ENCODE data around the gene NBPF1. TPM values are rescaled to one million over a fixed set of nuclear protein-coding genes. Genes with fewer than 3 reads are reported as not detected.
"Not testable (repeated sequence)": the region's sequence is repeated elsewhere in the genome, so short reads cannot be mapped to it uniquely, and the experiment has no call there.

NBPF1 gene
- polyA plus RNA-seq, 1 experiment: 36.6 TPM

DNA sequence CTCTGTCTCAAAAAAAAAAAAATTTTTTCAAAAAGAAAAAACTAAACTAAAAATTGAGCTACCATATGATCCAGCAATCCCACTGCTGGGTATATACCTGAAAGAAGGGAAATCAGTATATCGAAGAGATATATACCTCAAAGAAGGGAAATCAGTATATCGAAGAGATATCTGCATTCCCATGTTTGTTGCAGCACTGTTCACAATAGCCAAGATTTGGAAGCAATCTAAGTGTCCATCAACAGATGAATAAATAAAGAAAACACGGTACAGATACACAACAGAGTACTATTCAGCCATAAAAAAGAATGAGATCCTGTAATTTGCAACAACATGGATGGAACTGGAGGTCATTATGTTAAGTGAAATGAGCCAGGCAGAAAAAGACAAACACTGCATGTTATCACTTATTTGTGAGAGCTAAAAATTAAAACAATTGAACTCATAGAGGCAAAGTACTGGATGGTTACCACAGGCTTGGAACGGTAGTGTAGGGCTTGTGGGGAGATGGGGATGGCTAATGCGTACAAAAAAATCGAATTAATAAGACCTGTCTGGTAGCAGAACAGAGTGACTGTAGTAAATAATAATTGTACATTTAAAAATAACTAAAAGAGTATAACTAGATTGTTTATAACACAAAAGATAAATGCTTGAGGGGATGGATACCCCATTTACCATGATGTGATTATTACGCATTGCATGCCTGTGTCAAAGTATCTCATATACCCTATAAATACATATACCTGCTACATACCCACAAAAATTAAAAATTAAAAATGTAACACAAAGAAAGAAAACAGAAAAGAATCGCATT is 28.0 kb upstream of the NBPF1 start:
- H3K9me3 ChIP-seq (ENCODE audit: control insufficient read depth, insufficient read depth, low read length); POLR2A ChIA-PET; H3K27me3 ChIP-seq (ENCODE audit: control insufficient read depth, insufficient read depth, low read length); H3K27ac ChIP-seq (ENCODE audit: low read depth, low read length); H3K4me3 ChIP-seq (ENCODE audit: low read depth, low read length); DNase-seq (ENCODE audit: low read depth, low spot score): not testable (repeated sequence)
- CTCF ChIA-PET: interaction anchor here (0.6 to 1.1 kb wide), 2 partner anchors 16 to 21 kb away, joined by 4 to 7 read pairs; no protein-coding TSS in a partner anchor

DNA sequence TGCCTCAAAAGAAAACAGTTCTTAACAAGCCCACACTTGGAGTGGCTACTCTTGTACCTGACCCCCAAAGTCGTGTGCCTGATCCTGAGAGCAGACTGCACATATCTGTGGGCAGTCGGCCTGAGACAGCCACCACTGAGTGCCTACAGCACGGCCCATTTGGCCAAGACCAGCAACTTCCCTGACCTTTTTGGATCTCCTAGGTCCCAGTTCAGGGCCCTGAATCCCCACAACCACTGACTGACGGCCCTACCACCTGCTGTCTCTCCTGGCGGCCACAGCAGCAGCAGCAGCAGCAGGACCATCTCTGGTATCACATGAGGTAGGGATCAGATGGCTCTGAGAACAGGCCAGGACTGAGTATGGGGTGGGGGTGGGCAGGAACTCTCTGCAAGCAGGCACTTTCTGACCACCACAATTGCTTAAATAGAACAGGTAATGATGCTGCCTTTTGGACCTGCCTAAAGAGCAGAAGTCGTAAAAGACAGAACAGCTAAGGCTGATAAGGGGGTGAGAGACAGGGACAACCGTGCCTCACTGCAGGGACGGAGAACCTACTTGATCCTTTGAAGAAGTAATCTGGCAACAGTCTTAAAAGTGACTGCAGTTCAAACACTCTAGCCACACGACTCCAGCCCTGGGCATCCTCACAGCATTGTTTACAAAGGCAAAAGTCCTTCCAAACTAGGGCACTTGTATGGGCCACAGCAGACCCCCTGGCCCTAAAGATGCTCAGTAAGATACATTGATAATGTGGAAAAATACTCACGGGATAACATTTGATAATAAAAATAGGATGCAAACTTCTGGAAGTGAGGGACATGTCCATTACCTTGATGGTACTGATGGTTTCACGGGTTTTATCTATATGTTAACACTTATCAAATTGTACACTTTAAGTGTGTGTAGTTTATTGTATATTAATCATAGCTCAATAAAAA is 26.0 kb upstream of the NBPF1 start:
- H3K4me3 ChIP-seq (ENCODE audit: low read depth, low read length); H3K9me3 ChIP-seq (ENCODE audit: control insufficient read depth, insufficient read depth, low read length); H3K27ac ChIP-seq (ENCODE audit: low read depth, low read length); POLR2A ChIA-PET; DNase-seq (ENCODE audit: low read depth, low spot score); H3K27me3 ChIP-seq (ENCODE audit: control insufficient read depth, insufficient read depth, low read length): not testable (repeated sequence)
- CTCF ChIA-PET: interaction anchor here (1.5 kb wide), 1 partner anchor 18 kb away, joined by 7 read pairs; no protein-coding TSS in a partner anchor

DNA sequence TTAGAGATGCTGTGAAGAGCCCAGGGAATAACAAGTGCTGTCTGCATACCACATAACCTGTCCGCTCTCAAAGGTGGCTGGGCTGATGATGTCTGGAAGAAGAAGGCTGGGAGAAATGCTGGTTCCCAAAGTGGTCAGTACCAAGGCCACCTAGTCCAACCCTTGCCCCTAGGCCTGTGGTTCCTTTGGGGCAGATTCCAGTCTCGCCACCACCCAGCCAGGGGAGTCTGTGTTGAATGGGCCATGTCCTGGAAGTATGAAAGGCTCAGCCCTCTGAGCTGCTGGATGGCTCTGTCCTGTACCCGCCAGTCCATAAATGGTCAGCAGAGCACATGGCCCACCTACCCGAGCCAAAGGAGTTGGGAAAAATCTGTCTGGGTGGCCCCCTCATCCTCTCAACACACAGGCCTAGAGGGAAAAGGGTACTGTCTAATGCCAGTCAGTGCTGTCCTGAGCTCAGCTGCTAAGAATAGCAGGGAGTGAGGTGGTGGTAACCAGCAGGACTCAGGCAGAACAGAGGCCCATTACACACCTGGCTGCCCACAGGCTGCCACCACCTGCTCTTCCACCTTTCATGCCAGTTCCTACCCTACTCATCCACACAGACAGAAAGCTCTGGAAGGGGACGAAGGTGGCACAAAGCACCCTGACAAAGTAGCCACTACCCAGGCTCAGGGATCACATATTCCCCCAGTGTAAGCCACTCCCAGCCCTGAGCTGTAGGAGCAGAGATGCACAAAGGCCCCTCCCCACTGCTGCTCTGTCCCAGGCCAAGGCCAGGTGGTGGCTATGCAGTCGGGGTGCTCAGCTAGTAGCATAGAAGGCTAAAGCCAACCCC is 24.8 kb upstream of the NBPF1 start:
- DNase-seq (ENCODE audit: low read depth, low spot score); POLR2A ChIA-PET; H3K27ac ChIP-seq (ENCODE audit: low read depth, low read length); H3K4me3 ChIP-seq (ENCODE audit: low read depth, low read length); H3K27me3 ChIP-seq (ENCODE audit: control insufficient read depth, insufficient read depth, low read length); H3K9me3 ChIP-seq (ENCODE audit: control insufficient read depth, insufficient read depth, low read length): not testable (repeated sequence)
- CTCF ChIA-PET: interaction anchor here (1.5 kb wide), 1 partner anchor 17 kb away, joined by 7 read pairs; no protein-coding TSS in a partner anchor

DNA sequence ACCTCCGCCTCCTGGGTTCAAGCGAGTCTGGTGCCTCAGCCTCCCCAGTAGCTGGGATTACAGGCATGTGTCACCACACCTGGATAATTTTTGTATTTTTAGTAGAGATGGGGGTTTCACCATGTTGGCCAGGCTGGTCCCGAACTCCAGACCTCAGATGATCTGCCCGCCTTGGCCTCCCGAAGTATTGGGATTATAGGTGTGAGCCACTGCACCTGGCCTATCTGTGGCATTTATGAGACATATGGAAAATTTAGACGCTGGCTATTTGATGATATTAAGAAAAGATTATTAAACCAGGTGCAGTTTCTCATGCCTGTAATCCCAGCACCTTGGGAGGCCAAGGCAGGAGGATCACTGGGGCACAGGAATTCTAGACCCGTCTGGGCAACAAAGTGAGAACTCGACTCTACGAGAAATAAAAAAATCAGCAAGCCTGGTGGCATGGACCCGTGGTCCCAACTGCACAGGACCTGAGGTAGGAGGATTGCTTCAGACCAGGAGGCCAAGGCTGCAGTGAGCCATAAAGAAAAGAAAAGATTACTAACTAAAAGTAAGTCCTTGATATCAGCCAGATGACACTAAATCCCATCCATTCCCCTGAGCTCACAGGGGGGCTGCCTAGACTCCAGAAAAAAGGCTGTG is 23.3 kb upstream of the NBPF1 start:
- POLR2A ChIA-PET; H3K4me3 ChIP-seq (ENCODE audit: low read depth, low read length); DNase-seq (ENCODE audit: low read depth, low spot score); H3K9me3 ChIP-seq (ENCODE audit: control insufficient read depth, insufficient read depth, low read length); H3K27me3 ChIP-seq (ENCODE audit: control insufficient read depth, insufficient read depth, low read length); CTCF ChIA-PET: not testable (repeated sequence)
- H3K27ac ChIP-seq (ENCODE audit: low read depth, low read length): peak overlapping the region; percentile 3

DNA sequence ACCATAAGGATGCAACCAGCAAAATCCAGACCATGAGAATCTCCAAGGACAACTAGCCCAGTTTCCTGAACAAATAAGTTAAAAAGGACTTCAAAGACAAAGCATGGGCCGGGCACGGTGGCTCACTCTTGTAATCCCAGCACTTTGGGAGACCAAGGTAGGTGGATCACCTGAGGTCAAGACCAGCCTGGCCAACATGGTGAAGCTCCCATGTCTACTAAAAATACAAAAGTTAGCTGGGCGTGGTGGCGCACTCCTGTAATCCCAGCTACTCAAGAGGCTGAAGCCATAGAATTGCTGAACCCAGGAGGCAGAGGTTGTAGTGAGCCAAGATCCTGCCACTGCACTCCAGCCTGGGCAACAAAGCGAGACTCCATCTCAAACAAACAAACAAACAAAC is 22.6 kb upstream of the NBPF1 start:
- H3K27ac ChIP-seq (ENCODE audit: low read depth, low read length); DNase-seq (ENCODE audit: low read depth, low spot score); H3K27me3 ChIP-seq (ENCODE audit: control insufficient read depth, insufficient read depth, low read length); POLR2A ChIA-PET; H3K4me3 ChIP-seq (ENCODE audit: low read depth, low read length); H3K9me3 ChIP-seq (ENCODE audit: control insufficient read depth, insufficient read depth, low read length): not testable (repeated sequence)
- CTCF ChIA-PET: interaction anchor here (1.6 kb wide), 2 partner anchors 11 to 15 kb away, joined by 10 read pairs; no protein-coding TSS in a partner anchor

DNA sequence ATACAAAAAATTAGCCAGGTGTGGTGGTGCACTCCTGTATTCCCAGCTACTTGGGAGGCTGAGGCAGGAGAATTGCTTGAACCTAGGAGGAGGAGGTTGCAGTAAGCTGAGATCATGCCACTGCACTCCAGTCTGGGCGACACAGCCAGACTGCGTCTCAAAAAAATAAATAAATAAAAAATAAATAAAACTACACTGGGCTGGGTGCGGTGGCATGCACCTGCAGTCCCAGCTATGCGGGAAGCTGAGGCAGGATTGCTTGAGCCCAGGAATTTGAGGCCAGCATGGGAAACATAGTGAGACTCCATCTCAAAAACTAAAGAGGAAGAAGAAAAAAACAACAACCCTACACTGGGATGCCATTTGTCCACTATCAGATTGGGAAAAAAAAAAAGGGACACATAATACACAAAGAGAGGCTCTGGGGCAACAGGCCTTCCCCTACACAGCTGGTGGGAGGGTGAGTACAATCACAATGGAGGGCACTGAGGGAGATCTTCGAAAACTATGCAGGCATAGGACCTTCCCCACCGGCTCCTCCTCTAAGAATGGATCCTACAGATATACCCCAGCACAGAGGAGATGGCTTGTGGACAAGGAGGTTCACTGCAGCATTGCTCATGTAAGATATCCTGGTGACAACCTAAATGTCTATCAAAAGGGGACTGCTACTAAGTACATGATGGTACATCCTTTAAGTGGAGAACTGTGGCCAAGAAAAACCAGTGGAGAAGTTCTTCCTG is 20.3 kb upstream of the NBPF1 start:
- DNase-seq (ENCODE audit: low read depth, low spot score); POLR2A ChIA-PET; H3K27ac ChIP-seq (ENCODE audit: low read depth, low read length); H3K4me3 ChIP-seq (ENCODE audit: low read depth, low read length); H3K27me3 ChIP-seq (ENCODE audit: control insufficient read depth, insufficient read depth, low read length); H3K9me3 ChIP-seq (ENCODE audit: control insufficient read depth, insufficient read depth, low read length): not testable (repeated sequence)
- CTCF ChIA-PET: interaction anchor here (1.5 to 4.5 kb wide), 2 partner anchors 9 to 13 kb away, joined by 3 to 18 read pairs; no protein-coding TSS in a partner anchor

DNA sequence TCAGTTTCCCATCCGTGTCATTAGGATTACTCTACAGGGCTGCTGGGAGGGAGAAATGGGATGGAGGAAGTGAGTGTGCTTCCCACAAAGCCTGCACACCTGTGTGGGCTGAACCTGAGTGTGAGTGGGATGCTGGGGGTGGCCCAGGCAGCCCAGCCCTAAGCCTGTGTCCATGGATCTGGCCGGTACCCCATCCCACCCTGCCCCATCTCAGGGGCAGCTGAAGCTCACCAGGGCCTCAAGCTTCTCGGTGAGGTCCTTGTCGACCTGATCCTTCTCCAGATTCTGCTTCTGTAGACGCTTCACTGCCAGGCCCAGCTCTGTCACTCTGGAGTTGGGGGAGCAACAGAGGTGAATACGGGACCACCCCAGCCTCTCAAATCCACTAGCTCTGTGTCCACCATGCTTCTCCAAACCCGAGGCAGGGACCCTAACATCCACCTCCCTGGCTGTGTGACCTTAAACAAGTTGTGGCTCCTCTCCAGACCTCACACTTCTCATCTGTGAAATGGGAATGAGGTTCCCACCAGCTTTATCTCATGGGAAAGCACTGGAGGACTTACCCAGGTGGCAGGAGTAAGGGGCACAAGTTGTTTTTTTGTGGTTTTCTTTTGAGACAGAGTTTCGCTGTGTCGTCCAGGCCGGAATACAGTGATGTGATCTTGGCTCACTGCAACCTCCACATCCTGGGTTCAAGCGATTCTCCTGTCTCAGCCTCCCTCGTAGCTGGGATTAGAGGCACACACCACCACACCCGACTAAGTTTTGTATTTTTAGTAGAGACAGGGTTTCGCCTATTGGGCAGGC is 18.9 kb upstream of the NBPF1 start:
- POLR2A ChIA-PET; H3K4me3 ChIP-seq (ENCODE audit: low read depth, low read length); H3K27ac ChIP-seq (ENCODE audit: low read depth, low read length); H3K9me3 ChIP-seq (ENCODE audit: control insufficient read depth, insufficient read depth, low read length); DNase-seq (ENCODE audit: low read depth, low spot score); H3K27me3 ChIP-seq (ENCODE audit: control insufficient read depth, insufficient read depth, low read length): not testable (repeated sequence)
- CTCF ChIA-PET: interaction anchor here (1.5 to 4.5 kb wide), 2 partner anchors 8 to 11 kb away, joined by 3 to 18 read pairs; no protein-coding TSS in a partner anchor
